Coronary artery (tissue), 2 donors: ENCODE measurements around the gene PVR.
A peak's percentile ranks its signal among the peaks of the same experiment; 100 is the strongest.
"Not testable (repeated sequence)": the region's sequence is repeated elsewhere in the genome, so short reads cannot be mapped to it uniquely, and the experiment has no call there.

Experiments used
- DNase-seq: peaks from one replicate; pipeline ENCODE4 v3.0.0-alpha.2; 2017; ENCODE audit warnings: low spot score
- H3K27ac ChIP-seq, 2 donors: fragments of 200-600 bp; sonication (generic); one replicate each; pipeline ENCODE4 v1.5.1; 2016 to 2019
- H3K4me3 ChIP-seq: fragments of 200-600 bp; sonication (generic); 2 replicates; pipeline ENCODE4 v1.5.1; 2016; ENCODE audit warnings: mild to moderate bottlenecking, moderate library complexity
- TF ChIP-seq, protein P1 (sequence below): fragments of 200-600 bp; sonication (generic); IDR thresholded peaks from one replicate; pipeline ENCODE4 v1.5.1; 2019; ENCODE audit warnings: antibody characterized with exemption

The PVR gene

DNA sequence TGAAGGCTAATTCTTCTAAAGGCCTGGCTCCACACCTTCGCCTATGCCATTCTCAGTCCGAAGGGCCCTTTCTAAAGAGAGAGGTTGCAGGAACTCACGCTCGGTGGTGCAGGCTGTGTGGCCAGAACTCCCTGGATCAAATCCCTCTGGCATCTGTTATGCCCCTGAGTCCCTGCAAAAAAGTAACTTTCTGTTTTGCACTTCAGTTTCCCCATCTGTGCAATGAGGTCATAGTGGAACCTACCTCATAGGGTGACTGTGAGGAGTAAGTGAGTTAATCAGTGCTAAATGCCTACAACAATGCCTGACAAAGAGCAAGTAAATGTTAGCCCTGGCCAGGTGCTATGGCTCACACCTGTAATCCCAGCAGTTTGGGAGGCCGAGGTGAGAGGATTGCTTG lies 23.0 kb upstream of the PVR start:
- no peak for DNase-seq
- TF ChIP-seq, protein P1, sequence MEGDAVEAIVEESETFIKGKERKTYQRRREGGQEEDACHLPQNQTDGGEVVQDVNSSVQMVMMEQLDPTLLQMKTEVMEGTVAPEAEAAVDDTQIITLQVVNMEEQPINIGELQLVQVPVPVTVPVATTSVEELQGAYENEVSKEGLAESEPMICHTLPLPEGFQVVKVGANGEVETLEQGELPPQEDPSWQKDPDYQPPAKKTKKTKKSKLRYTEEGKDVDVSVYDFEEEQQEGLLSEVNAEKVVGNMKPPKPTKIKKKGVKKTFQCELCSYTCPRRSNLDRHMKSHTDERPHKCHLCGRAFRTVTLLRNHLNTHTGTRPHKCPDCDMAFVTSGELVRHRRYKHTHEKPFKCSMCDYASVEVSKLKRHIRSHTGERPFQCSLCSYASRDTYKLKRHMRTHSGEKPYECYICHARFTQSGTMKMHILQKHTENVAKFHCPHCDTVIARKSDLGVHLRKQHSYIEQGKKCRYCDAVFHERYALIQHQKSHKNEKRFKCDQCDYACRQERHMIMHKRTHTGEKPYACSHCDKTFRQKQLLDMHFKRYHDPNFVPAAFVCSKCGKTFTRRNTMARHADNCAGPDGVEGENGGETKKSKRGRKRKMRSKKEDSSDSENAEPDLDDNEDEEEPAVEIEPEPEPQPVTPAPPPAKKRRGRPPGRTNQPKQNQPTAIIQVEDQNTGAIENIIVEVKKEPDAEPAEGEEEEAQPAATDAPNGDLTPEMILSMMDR, result no peak
- no peak overlapping the region for H3K4me3 ChIP-seq
- H3K27ac ChIP-seq, result no peak overlapping the region

DNA sequence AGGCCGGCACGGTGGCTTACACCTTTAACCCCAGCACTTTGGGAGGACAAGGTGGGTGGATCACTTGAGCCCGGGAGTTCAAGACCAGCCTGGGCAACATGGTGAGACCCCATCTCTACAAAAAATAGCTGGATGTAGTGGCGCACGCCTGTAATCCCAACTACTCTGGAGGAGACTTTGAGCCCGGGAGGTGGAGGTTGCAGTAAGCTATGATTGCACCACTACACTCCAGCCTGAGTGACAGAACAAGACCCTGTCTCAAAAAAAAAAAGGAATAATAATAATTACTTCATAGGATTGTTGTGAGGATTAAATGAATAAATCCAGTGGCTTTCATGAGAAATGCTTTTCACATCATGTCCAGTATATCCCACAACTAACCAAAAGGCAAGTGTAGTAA lies 22.3 kb upstream of the PVR start:
- Histone ChIP-seq H3K27ac (no peak overlapping the region), H3K4me3 (no peak overlapping the region)
- DNase-seq, result no peak
- TF ChIP-seq, protein P1, result no peak

DNA sequence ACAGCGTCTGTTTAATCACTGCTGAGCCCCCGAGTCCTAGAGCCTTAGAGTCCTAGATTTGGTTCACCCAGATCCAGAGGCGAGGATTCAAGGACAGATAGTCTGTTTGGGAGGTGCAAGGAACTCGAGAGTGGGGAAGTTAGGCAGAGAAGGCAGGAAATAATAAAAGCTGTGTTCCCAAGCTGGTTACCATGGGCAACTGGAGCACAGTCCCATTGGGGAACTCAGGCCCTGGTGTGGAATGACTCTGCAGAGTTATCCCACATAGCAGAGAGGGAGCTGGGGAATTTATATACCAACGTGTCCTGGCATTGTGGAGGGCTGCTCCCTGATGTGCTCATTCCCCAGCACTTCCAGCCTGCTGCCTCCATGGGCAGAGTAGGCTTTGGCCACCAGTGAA lies 20.6 kb upstream of the PVR start:
- Histone ChIP-seq H3K27ac (peak overlapping the region in 1 of 2 donors; percentile 7), H3K4me3 (no peak overlapping the region)
- TF ChIP-seq, protein P1, result no peak
- no peak for DNase-seq

DNA sequence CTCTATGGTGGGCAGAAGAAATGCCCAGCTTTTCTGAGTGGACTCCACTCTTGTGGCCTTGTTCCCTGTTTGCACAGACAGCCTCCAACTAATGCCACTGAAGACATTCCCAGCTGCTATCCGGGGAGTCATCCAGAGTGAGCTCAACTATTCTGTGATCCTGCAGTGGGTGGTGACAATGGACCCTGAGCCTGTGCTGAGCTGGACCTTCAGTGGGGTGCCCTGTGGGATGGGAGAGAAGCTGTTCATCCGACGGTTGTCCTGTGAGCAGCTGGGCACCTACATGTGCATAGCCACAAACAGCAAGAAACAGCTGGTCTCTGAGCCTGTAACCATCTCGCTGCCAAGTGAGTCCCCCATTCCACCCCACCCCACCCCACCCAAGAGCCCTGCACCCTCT lies 20.1 kb upstream of the PVR start:
- no peak for DNase-seq
- H3K4me3 ChIP-seq, result no peak overlapping the region
- TF ChIP-seq, protein P1, result no peak
- H3K27ac ChIP-seq, result no peak overlapping the region

DNA sequence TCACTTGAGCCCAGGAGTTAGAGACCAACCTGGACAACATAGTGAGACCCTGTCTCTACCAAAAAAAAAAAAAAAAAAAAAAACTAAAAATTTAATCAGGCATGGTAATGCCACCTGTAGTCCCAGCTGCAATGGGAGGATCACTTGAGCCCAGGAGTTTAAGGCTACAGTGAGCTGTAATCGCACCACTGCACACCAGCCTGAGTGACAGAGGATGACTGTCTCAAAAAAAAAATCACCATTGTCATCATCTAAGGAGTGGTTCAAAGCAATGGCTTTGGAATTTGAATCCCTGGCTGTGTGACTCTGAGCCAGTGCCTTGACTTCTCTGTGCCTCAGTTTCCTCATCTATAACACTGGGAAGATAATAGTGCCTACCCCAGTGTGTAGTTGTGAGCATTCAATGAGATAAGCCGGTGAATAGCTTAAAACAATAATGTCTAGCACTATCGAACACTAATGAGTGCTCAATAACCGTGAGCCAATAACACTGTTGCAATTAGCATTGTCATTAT lies 18.8 kb upstream of the PVR start:
- TF ChIP-seq, protein P1, result no peak
- H3K27ac ChIP-seq, result no peak overlapping the region
- H3K4me3 ChIP-seq, result no peak overlapping the region
- no peak for DNase-seq

DNA sequence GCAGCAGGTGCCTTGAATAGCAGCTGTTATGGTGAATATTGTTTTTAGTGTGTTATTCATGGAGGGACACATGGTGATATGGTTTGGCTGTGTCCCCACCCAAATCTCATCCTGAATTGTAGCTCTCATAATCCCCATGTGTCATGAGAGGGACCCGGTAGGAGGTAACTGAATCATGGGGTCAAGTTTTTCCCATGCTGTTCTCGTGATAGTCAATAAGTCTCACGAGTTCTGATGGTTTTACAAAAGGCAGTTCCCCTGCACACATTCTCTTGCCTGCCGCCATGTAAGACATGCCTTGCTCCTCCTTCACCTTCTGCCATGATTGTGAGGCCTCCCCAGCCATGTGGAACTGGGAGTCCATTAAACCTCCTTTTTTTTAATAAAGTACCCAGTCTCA lies 18.1 kb upstream of the PVR start:
- not testable (repeated sequence) for DNase-seq, H3K4me3 ChIP-seq, H3K27ac ChIP-seq

DNA sequence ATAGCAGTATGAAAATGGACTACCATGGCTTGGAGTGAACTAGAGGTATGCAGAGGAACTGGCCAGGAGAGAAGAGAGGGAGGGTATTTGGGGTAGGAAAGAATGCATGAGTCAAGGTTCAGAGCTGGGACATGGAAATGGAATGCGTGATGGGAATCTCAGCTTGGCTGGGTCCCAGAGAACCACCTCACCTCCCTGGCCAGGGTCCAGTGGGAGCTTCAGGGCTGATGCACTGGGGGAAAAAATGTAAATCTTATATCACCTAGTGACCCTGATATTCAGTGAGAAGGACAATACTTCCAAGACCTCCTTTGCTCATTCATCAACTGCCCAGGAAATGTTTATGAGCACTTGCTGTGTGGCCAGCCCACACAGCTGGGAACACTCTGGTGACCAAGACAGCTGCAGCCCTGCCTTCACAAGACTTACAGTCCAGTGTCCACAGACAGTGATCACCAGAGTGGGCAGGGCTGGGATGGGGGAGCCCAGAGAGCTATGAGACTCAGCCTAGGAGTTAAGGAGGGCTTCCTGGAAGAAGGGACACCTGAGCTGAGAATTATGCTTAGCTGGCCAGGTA lies 17.6 kb upstream of the PVR start:
- Histone ChIP-seq H3K27ac (no peak overlapping the region), H3K4me3 (no peak overlapping the region)
- no peak for DNase-seq
- TF ChIP-seq, protein P1, result no peak

DNA sequence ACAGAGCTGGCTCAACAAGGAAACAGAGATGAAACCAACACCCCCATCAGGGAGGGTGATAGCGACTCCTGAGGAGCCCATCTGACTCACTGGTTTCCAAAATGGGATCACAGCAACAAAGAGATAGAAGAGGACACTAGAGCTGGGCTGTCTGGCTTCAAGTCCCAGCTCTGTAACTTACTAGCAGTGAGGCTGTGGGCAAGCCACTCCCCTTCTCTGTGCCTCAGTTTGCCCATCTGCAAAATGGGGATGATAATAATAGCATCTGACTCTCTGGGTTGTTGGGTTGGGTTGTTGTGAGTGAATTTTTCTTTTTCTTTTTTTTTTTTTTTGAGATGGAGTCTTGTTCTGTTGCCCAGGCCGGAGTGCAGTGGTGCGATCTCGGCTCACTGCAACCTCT lies 16.1 kb upstream of the PVR start:
- Histone ChIP-seq H3K27ac (no peak overlapping the region), H3K4me3 (no peak overlapping the region)
- TF ChIP-seq, protein P1, result no peak
- no peak for DNase-seq
